Adrenal gland (tissue), 12 donors: Measurements from ENCODE around the gene CRAT. TPM values are rescaled to one million over a fixed set of nuclear protein-coding genes. Genes with fewer than 3 reads are reported as not detected.

ENCODE experiments used
- DNase-seq, 7 donors: peaks; one replicate each; pipeline ENCODE4 v3.0.0-alpha.2; 2019 to 2020
- H3K27ac ChIP-seq, 5 donors: fragments of 200-600 bp; sonication (generic) in 4 of 5; 1 replicate in 3 of 5; 2 replicates in 2 of 5; pipeline versions ENCODE4 v1.5.1 to v1.8.0; 2016 to 2020; ENCODE audit warnings: mild to moderate bottlenecking in 1 of 5
- H3K27me3 ChIP-seq: fragments of 200-600 bp; 2 replicates; pipeline ENCODE4 v1.8.0; 2021
- H3K36me3 ChIP-seq, 2 donors: fragments of 200-600 bp; replicated peaks in 1 of 2; 1 replicate in 1 of 2; 2 replicates in 1 of 2; pipeline versions ENCODE4 v1.5.1 to v1.8.0; 2018 to 2022
- H3K4me1 ChIP-seq, 2 donors: fragments of 200-600 bp; replicated peaks in 1 of 2; 1 replicate in 1 of 2; 2 replicates in 1 of 2; pipeline versions ENCODE4 v1.5.1 to v1.8.0; 2018 to 2021
- H3K4me3 ChIP-seq, 4 donors: fragments of 200-600 bp; sonication (generic) in 3 of 4; one replicate each; pipeline ENCODE4 v1.5.1; 2016 to 2018
- H3K9me3 ChIP-seq, 3 donors: fragments of 200-600 bp; sonication (generic) in 1 of 3; replicated peaks in 1 of 3; 1 replicate in 2 of 3; 2 replicates in 1 of 3; pipeline versions ENCODE4 v1.5.1 to v1.8.0; 2016 to 2021
- POLR2A ChIP-seq, 2 donors: fragments of 450-650 bp; IDR thresholded peaks; one replicate each; pipeline ENCODE4 v1.6.1; 2017; ENCODE audit warnings: antibody characterized with exemption in 2 of 2, mild to moderate bottlenecking in 2 of 2, moderate library complexity in 1 of 2
- WGBS, 4 donors: extraction: QIAGEN DNeasy Blood & Tissue Kit in 2 of 4; methylation state at CpG; one replicate each; pipeline versions ENCODE4 v1.1.5 to v1.1.7; 2013 to 2017; 5-methylcytosine and 5-hydroxymethylcytosine counted together
- intact Hi-C, 2 donors: fragments of 100-400 bp; cut with DNase I; formaldehyde crosslinking; loops; one replicate each; pipeline versions ENCODE4 v1.14.1 to v1.15.0; 2022 to 2023
- polyA plus RNA-seq, 3 donors: library from polyadenylated mRNA; stranded (reverse); fragments of 200-250 nt in 2 of 3; fragments of 350-450 nt in 1 of 3; fragmentation: Illumina TruSeq in 1 of 3; extraction: RNeasy Lipid Tissue Mini Kit (QIAGEN cat#74804) in 1 of 3; gene quantifications; one replicate each; pipeline ENCODE4 v1.2.3, GENCODE V29; 2013 to 2014
- total RNA-seq, 9 donors: library from RNA; depleted of rRNA in 4 of 9; stranded (reverse); fragments of >200 nt in 4 of 9; fragments of 120-200 nt in 1 of 9; fragmentation: NEBNext Ultra II Directional in 1 of 9; extraction: Animal tissue kit (Norgen Biotek cat#: 25700) in 1 of 9; gene quantifications; one replicate each; pipeline versions ENCODE4 v1.1.0 to v1.2.4, GENCODE V29; 2013 to 2023
- TF ChIP-seq, protein P1 (sequence below), 6 experiments: fragments of 450-650 bp in 4 of 6; fragments of 200-600 bp in 2 of 6; sonication (generic) in 1 of 6; IDR thresholded peaks; 1 replicate in 5 of 6; 2 replicates in 1 of 6; pipeline versions ENCODE4 v1.5.1 to v1.8.0; 2016 to 2021; ENCODE audit warnings: antibody characterized with exemption in 6 of 6, mild to moderate bottlenecking in 2 of 6, moderate library complexity in 1 of 6
- donor health status: healthy with polysubstance abuse.
- donor health status: Bipolar disorder and iron deficiency.
- donor health status: DM: yes; HTN: yes; CAD: no.
- donor health status: DM: no; HTN: no; CAD: no.
- donor health status: DM: no; HTN: no; CAD: no.
- donor health status: DM: yes; HTN: yes; CAD: no.

The CRAT gene
- total and polyA plus RNA-seq, 12 donors: 26.8 to 144 (median 91.2) TPM

- TF ChIP-seq POLR2A (IDR thresholded peaks at IDR 0.05): no peak
- TF ChIP-seq, protein P1, sequence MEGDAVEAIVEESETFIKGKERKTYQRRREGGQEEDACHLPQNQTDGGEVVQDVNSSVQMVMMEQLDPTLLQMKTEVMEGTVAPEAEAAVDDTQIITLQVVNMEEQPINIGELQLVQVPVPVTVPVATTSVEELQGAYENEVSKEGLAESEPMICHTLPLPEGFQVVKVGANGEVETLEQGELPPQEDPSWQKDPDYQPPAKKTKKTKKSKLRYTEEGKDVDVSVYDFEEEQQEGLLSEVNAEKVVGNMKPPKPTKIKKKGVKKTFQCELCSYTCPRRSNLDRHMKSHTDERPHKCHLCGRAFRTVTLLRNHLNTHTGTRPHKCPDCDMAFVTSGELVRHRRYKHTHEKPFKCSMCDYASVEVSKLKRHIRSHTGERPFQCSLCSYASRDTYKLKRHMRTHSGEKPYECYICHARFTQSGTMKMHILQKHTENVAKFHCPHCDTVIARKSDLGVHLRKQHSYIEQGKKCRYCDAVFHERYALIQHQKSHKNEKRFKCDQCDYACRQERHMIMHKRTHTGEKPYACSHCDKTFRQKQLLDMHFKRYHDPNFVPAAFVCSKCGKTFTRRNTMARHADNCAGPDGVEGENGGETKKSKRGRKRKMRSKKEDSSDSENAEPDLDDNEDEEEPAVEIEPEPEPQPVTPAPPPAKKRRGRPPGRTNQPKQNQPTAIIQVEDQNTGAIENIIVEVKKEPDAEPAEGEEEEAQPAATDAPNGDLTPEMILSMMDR (IDR thresholded peaks at IDR 0.05): no peak
- no peak overlapping the region for H3K4me3 ChIP-seq
- H3K27ac ChIP-seq: peak overlapping the region in 1 of 5 donors; percentile 77
- DNase-seq: no peak
- peaks cover 0 to 45% of the 10 kb centered on the region in 2 donors for H3K36me3 ChIP-seq
- WGBS, 4 donors: 80 to 86% (median 82%) methylated on average over 2 to 6 of the region's 6 CpGs
- H3K9me3 ChIP-seq: no peaks in the 10 kb centered on the region
- intact Hi-C loops: loop anchor here in 1 of 2 donors (10.0 kb wide), 1 partner anchor 336 kb away; no protein-coding TSS in a partner anchor
- no peaks in the 10 kb centered on the region for H3K27me3 ChIP-seq
- peaks cover 18 to 37% of the 10 kb centered on the region in 2 donors for H3K4me1 ChIP-seq
Measured at GRCh38 chr9:129148463-129149204, 38.0 kb upstream of the CRAT start.

DNA sequence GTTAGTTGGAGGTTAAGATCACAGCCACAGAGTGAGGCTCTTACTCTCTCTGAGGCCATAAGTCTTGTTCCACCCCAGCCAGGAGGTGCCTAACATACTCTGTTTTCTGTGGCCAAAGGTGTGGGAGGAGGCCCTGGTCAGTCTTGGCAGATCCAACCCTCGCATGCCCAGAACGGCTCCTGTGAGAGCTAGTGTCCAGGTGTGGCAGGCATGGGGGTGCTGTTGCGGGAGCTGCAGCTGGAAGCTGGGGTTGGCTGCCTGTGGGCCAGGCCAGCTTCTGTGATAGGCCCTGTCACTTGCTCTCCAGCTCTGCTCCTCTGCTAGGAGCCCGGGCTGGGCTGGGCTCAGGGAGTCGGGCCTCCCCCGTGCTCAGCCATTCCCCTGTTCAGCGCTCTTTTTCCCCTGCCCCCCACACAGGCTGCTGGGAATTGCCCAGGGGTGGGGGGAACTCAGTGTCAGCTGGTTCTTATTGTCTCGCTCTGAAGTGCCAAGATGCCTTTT is 35.9 kb upstream of the CRAT start:
- intact Hi-C loops: loop anchor here in 1 of 2 donors (10.0 kb wide), 1 partner anchor 338 kb away; no protein-coding TSS in a partner anchor
- H3K27me3 ChIP-seq: no peaks in the 10 kb centered on the region
- peak overlapping the region in 3 of 5 donors; percentile 57 to 84 (median 77) for H3K27ac ChIP-seq
- no peak overlapping the region for H3K4me3 ChIP-seq
- no peak for DNase-seq
- 55 to 77% (median 70%) methylated on average over 5 to 8 of the region's 8 CpGs for WGBS, 4 donors
- peaks cover 0 to 55% of the 10 kb centered on the region in 2 donors for H3K36me3 ChIP-seq
- H3K4me1 ChIP-seq: peaks cover 36 to 58% of the 10 kb centered on the region in 2 donors
- TF ChIP-seq, protein P1 (IDR thresholded peaks at IDR 0.05): no peak
- no peak for TF ChIP-seq POLR2A (IDR thresholded peaks at IDR 0.05)
- H3K9me3 ChIP-seq: no peaks in the 10 kb centered on the region

DNA sequence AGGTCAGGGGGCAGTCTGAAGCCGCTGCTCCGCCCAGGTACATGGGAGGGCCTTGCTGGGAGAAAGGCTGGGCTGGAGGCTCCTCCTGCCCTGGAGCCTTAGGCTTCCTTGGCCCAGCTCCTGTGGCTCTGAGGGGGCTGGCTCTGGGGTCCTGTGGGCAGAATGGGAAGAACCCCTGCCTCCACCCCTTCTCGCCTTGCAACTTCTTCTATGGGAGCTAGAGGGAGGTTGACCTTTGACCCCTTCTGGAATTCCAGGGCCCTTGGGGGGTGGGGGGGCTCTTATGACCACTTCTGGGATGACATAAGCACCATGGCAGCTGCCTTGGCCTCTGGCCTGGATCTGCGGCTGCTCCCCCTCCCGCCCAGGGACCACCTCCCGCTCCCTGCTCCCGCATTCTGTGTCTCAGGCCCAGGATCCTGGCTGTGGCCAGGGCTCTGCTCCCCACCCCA is 35.3 kb upstream of the CRAT start:
- H3K27me3 ChIP-seq: no peaks in the 10 kb centered on the region
- intact Hi-C loops: loop anchor here in 1 of 2 donors (10.0 kb wide), 1 partner anchor 339 kb away; no protein-coding TSS in a partner anchor
- H3K9me3 ChIP-seq: no peaks in the 10 kb centered on the region
- no peak for TF ChIP-seq POLR2A (IDR thresholded peaks at IDR 0.05)
- TF ChIP-seq, protein P1 (IDR thresholded peaks at IDR 0.05): no peak
- peak in 1 of 7 donors; percentile 35 for DNase-seq
- H3K36me3 ChIP-seq: peaks cover 0 to 48% of the 10 kb centered on the region in 2 donors
- 70 to 81% (median 74%) methylated on average over 4 to 7 of the region's 7 CpGs for whole genome bisulfite sequencing, 4 donors
- H3K4me3 ChIP-seq: no peak overlapping the region
- H3K4me1 ChIP-seq: peaks cover 43 to 64% of the 10 kb centered on the region in 2 donors
- peak overlapping the region in 4 of 5 donors; percentile 50 to 84 (median 67) for H3K27ac ChIP-seq

DNA sequence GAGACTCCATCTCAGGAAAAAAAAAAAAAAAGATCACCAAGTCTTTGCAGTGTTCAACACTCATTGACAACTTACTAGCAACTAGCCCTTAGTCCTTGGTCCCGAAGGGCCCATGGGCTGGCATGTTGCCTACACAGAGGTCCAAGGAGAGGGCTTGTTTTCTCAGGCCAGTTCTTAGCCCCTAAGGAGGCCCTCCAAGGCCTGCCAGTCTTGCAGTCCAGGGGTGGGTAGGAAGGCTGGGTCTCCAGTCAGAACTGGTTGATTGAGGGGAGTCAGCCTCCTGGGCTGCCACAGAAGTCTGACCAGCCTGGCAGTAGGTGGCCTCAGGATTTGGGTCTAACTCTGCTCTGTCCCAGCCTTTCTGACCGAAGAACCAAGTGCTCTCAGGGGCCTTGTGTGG is 34.7 kb upstream of the CRAT start:
- no peak overlapping the region for H3K4me3 ChIP-seq
- 50 to 70% (median 56%) methylated on average over 1 to 2 of the region's 2 CpGs for WGBS, 4 donors
- DNase-seq: no peak
- H3K4me1 ChIP-seq: peaks cover 48 to 70% of the 10 kb centered on the region in 2 donors
- intact Hi-C loops: loop anchor here in 1 of 2 donors (10.0 kb wide), 1 partner anchor 339 kb away; no protein-coding TSS in a partner anchor
- peaks cover 0 to 46% of the 10 kb centered on the region in 2 donors for H3K36me3 ChIP-seq
- H3K27me3 ChIP-seq: no peaks in the 10 kb centered on the region
- no peaks in the 10 kb centered on the region for H3K9me3 ChIP-seq
- peak overlapping the region in 4 of 5 donors; percentile 50 to 84 (median 67) for H3K27ac ChIP-seq
- TF ChIP-seq, protein P1 (IDR thresholded peaks at IDR 0.05): no peak
- TF ChIP-seq POLR2A (IDR thresholded peaks at IDR 0.05): no peak
